AG04450 (cell line): Measurements from ENCODE around the gene TECTA. TPM values are rescaled to one million over a fixed set of nuclear protein-coding genes. Genes with fewer than 3 reads are reported as not detected.

Source experiments
- CTCF ChIA-PET: fragments of 300-600, 350-600 bp; formaldehyde crosslinking; extraction: SDS; loops from one replicate; lab custom pipeline; 2022; ENCODE audit warnings: antibody characterized with exemption, inconsistent platforms; lab: Charles Lee
- POLR2A ChIA-PET: fragments of 350-600 bp; formaldehyde crosslinking; extraction: SDS; loops from one replicate; lab custom pipeline; 2021; ENCODE audit warnings: antibody characterized with exemption, inconsistent platforms; lab: Yijun Ruan, JAX
- DNase-seq: peaks from one replicate; pipeline ENCODE4 v3.0.0-alpha.2; 2011; ENCODE audit warnings: low read depth, low spot score
- H3K27ac ChIP-seq: one replicate; pipeline ENCODE4 v1.5.1; 2012; ENCODE audit warnings: low read depth, low read length, control low read depth
- H3K27me3 ChIP-seq: one replicate; pipeline ENCODE4 v1.6.0; 2012; ENCODE audit warnings: low read length; ENCODE audit not compliant: control insufficient read depth, insufficient read depth
- H3K4me3 ChIP-seq: 2 replicates; pipeline ENCODE4 v1.5.1; 2011; ENCODE audit warnings: mild to moderate bottlenecking, low read depth, low read length, control low read depth
- H3K9me3 ChIP-seq: 2 replicates; pipeline ENCODE4 v1.5.1; 2012; ENCODE audit warnings: low read length; ENCODE audit not compliant: control insufficient read depth, insufficient read depth
- polyA minus RNA-seq: library from RNA; depleted of rRNA, polyadenylated mRNA; stranded (reverse); fragments of >200 nt; gene quantifications from 2 replicates; pipeline ENCODE4 v1.2.3, GENCODE V29; 2011; rRNA and poly(A)+ RNA removed
- polyA plus RNA-seq: library from polyadenylated mRNA; depleted of rRNA; stranded (reverse); fragments of >200 nt; gene quantifications from 2 replicates; pipeline ENCODE4 v1.2.3, GENCODE V29; 2011; rRNA removed
- TF ChIP-seq, protein P1 (sequence below): IDR thresholded peaks from 2 replicates; pipeline ENCODE4 v1.5.1; 2011; ENCODE audit warnings: low read depth, low read length, control low read depth, inconsistent platforms

Gene TECTA, protein sequence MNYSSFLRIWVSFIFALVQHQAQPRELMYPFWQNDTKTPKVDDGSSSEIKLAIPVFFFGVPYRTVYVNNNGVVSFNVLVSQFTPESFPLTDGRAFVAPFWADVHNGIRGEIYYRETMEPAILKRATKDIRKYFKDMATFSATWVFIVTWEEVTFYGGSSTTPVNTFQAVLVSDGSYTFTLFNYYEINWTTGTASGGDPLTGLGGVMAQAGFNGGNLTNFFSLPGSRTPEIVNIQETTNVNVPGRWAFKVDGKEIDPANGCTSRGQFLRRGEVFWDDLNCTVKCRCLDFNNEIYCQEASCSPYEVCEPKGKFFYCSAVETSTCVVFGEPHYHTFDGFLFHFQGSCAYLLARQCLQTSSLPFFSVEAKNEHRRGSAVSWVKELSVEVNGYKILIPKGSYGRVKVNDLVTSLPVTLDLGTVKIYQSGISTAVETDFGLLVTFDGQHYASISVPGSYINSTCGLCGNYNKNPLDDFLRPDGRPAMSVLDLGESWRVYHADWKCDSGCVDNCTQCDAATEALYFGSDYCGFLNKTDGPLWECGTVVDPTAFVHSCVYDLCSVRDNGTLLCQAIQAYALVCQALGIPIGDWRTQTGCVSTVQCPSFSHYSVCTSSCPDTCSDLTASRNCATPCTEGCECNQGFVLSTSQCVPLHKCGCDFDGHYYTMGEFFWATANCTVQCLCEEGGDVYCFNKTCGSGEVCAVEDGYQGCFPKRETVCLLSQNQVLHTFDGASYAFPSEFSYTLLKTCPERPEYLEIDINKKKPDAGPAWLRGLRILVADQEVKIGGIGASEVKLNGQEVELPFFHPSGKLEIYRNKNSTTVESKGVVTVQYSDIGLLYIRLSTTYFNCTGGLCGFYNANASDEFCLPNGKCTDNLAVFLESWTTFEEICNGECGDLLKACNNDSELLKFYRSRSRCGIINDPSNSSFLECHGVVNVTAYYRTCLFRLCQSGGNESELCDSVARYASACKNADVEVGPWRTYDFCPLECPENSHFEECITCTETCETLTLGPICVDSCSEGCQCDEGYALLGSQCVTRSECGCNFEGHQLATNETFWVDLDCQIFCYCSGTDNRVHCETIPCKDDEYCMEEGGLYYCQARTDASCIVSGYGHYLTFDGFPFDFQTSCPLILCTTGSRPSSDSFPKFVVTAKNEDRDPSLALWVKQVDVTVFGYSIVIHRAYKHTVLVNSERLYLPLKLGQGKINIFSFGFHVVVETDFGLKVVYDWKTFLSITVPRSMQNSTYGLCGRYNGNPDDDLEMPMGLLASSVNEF (N-terminal part only)
- polyA plus RNA-seq (0.37 and 0.45 TPM in 2 replicates), polyA minus RNA-seq (0.65 and 0.69 TPM in 2 replicates)

DNA sequence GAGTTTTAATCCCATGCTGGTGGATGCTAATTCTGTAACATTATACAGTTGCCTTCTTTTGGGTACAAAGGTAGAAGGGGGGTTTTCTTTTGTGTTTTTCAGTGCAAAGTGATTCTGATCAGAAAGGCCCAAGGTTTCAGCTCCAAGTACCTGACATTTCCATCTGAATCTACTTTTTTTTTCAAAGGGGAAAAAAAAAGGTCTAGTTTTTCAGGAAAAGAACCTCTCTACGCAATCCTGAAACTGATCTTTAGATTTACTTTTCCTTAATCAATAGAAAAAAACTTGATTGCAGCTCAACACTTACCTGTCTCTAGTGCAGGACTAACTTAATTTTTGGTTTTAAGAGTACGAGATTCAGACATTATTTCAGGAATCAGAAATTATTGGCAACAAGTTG lies at the start of gene TECTA:
Gene TECTA, plus strand, starts transcription at position 301 of the 400 bp plus-strand sequence. CDS start 1,423 bp downstream, outside the sequence.
- ChIA-PET CTCF (no interaction called here), POLR2A (no interaction called here)
- Histone ChIP-seq H3K4me3 (no peak within 1 kb of the TSS), H3K27ac (no peak within 1 kb of the TSS), H3K27me3 (peaks cover 16% of the 10 kb centered on the region), H3K9me3 (no peaks in the 10 kb centered on the region)
- no peak for DNase-seq
- TF ChIP-seq, protein P1, sequence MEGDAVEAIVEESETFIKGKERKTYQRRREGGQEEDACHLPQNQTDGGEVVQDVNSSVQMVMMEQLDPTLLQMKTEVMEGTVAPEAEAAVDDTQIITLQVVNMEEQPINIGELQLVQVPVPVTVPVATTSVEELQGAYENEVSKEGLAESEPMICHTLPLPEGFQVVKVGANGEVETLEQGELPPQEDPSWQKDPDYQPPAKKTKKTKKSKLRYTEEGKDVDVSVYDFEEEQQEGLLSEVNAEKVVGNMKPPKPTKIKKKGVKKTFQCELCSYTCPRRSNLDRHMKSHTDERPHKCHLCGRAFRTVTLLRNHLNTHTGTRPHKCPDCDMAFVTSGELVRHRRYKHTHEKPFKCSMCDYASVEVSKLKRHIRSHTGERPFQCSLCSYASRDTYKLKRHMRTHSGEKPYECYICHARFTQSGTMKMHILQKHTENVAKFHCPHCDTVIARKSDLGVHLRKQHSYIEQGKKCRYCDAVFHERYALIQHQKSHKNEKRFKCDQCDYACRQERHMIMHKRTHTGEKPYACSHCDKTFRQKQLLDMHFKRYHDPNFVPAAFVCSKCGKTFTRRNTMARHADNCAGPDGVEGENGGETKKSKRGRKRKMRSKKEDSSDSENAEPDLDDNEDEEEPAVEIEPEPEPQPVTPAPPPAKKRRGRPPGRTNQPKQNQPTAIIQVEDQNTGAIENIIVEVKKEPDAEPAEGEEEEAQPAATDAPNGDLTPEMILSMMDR: no peak

DNA sequence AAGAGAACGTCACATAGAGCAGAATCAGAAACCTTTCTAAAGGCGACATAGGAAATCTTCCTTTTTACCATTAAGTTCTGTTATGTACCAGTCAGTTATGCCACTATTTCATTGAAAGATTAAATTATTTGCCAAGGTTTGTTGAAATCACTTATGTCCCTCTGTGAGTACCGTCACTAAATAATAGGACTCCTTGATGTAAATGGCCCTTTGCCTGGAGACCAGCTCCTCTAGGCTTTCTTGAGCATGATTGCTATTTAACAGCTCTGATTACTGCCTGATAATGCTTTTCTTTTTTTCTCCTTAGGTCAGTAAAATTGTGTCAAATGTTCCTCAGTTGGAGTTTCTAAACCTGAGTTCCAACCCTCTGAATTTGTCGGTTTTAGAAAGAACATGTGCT lies 47.8 kb upstream of the TECTA start:
- Histone ChIP-seq H3K9me3 (no peaks in the 10 kb centered on the region), H3K27ac (no peak overlapping the region), H3K4me3 (no peak overlapping the region), H3K27me3 (no peaks in the 10 kb centered on the region)
- POLR2A ChIA-PET: no interaction called here
- CTCF ChIA-PET: no interaction called here
- DNase-seq: no peak
- TF ChIP-seq, protein P1: no peak

DNA sequence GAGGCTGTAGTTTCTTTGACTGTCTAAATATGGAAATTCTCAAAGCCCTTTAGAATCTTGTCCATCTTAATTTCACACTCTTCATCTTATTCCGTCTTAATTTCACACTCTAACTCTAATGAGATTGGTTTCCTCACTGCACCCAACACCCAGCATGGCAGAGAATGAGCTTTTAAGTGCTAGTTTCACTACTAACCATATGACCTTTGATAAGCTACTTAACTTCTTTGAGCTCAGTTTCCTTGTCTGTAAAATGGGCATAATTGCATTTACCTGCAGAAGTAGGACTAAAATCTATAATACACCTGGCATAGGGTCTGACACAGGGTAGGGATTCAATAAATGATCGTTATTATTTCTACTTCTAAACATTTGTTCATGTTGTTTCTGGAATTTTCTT lies 46.8 kb upstream of the TECTA start:
- DNase-seq: no peak
- Histone ChIP-seq H3K4me3 (no peak overlapping the region), H3K9me3 (no peaks in the 10 kb centered on the region), H3K27ac (no peak overlapping the region), H3K27me3 (no peaks in the 10 kb centered on the region)
- ChIA-PET CTCF (interaction anchor here (0.7 to 1.0 kb wide), 2 partner anchors 140 to 369 kb away, joined by 3 to 5 read pairs; no protein-coding TSS in a partner anchor), POLR2A (interaction anchor here (0.6 kb wide), 1 partner anchor 137 kb away, joined by 3 read pairs; no protein-coding TSS in a partner anchor)
- TF ChIP-seq, protein P1: no peak

DNA sequence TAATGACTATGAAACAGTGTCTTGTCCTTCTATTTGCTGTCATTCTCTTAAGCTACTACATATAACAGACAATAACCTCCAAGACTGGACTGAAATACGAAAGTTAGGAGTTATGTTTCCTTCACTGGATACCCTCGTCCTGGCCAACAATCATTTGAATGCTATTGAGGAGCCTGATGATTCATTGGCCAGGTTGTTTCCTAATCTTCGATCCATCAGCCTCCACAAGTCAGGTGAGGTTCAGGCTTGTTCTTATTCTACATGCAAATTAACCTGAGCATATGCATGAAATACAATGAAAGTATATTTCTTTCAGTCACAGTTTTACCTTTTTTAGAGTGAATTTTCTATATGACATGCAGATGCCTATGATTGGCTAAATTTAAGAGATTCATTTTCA lies 46.0 kb upstream of the TECTA start:
- TF ChIP-seq, protein P1: no peak
- DNase-seq: no peak
- ChIA-PET CTCF (no interaction called here), POLR2A (interaction anchor here (0.6 kb wide), 1 partner anchor 138 kb away, joined by 3 read pairs; no protein-coding TSS in a partner anchor)
- Histone ChIP-seq H3K27me3 (no peaks in the 10 kb centered on the region), H3K9me3 (no peaks in the 10 kb centered on the region), H3K27ac (no peak overlapping the region), H3K4me3 (no peak overlapping the region)
